Nephron (organoid): ENCODE results near the gene FTO.

Source experiments
- H3K27ac Mint-ChIP-seq, 3 experiments: 2 replicates each; pipeline ENCODE4 v1.8.0; 2020; ENCODE audit warnings: mixed read lengths in 3 of 3, mild to moderate bottlenecking in 2 of 3, moderate library complexity in 1 of 3
- H3K27me3 Mint-ChIP-seq: 2 replicates; pipeline ENCODE4 v1.8.0; 2021; ENCODE audit warnings: low read depth, mild to moderate bottlenecking, moderate library complexity, mixed read lengths
- H3K36me3 Mint-ChIP-seq: 2 replicates; pipeline ENCODE4 v1.8.0; 2020; ENCODE audit warnings: low read depth, mixed read lengths
- H3K4me1 Mint-ChIP-seq: 2 replicates; pipeline ENCODE4 v1.8.0; 2020; ENCODE audit warnings: mixed read lengths
- H3K4me3 Mint-ChIP-seq, 3 experiments: 2 replicates each; pipeline ENCODE4 v1.8.0; 2020; ENCODE audit warnings: mild to moderate bottlenecking in 3 of 3, mixed read lengths in 3 of 3, moderate library complexity in 2 of 3
- H3K9me3 Mint-ChIP-seq: 2 replicates; pipeline ENCODE4 v1.8.0; 2020; ENCODE audit warnings: mixed read lengths
- CTCF ChIP-seq, 3 experiments: fragments of 200-600 bp; sonication (generic); IDR thresholded peaks; one replicate each; pipeline ENCODE4 v1.5.0; 2021; ENCODE audit warnings: antibody characterized with exemption in 3 of 3; ENCODE audit not compliant: unreplicated experiment in 3 of 3

FTO gene

DNA sequence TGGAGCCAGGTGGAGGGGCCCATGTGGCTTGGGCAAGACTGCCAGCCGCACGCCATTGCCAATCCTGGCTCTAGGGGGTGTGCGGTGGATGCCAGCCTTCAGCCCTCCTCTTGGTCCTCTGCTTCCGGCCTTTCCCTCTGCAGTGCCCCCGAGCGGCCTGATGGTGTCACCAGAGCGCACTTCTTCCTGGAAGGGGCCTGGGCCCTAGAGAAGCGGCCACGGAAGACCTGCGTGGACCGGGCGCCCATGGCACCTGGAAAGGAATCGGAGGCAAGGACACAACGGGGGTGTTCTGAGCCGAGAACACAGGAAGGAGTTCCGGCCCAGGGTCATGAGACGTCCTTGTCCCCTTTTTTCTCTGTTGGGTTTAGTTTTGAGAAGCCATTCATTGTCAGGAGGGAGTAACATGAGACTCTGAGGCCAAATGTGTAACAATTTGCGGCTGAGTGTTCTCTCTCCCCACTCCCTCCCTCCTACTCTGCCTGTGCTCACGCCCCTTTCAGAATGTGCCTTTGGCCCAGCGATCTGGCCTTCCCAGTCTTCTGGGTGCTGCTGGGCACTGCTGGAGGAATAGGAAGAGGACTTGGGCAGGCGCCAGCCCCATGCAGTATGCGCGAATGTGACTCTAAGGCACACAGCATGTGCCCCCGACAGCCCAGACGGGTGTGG is 489.8 kb downstream of the FTO start:
- Mint-ChIP-seq H3K27ac (peak overlapping the region; percentile 23 to 76 (median 29)), H3K36me3 (no peaks in the 10 kb centered on the region)

DNA sequence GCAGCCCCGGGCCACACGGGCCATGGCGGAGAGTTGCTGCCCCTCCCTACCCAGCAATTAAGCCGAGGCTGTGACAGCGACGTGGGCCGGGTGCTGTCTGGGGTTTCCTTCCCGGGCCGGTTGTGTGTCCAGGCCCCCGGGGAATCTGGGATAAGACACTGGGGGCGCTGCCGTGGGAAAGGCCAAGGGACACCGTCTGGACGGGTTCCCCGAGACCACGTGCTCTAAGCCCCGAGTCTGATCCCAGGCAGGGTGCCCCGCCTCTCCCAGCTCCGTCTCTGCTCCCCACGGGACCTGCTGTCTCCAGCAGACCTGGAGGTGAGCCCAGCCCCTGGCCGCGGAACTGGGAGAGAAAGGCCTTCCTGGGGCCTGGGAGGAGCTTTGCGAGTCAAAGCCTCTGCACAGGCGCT is 490.4 kb downstream of the FTO start:
- Mint-ChIP-seq H3K27ac (peak overlapping the region in 1 of 3 experiments; percentile 76), H3K4me3 (no peak overlapping the region), H3K36me3 (no peaks in the 10 kb centered on the region), H3K27me3 (peaks cover 27% of the 10 kb centered on the region), H3K9me3 (peaks cover 6% of the 10 kb centered on the region), H3K4me1 (peaks cover 9% of the 10 kb centered on the region)
- TF ChIP-seq CTCF (IDR thresholded peaks at IDR 0.05; ENCODE audit: unreplicated experiment in 3 of 3), result no peak

More for the DNA sequence above, 489.8 kb downstream of the FTO start:
- peak; percentile 79 to 88 (median 81) for TF ChIP-seq CTCF (IDR thresholded peaks at IDR 0.05; ENCODE audit: unreplicated experiment in 3 of 3)
- H3K4me1 Mint-ChIP-seq, result peaks cover 5% of the 10 kb centered on the region
- peaks cover 6% of the 10 kb centered on the region for H3K9me3 Mint-ChIP-seq
- peaks cover 27% of the 10 kb centered on the region for H3K27me3 Mint-ChIP-seq
- H3K4me3 Mint-ChIP-seq, result peak overlapping the region; percentile 65 to 81 (median 76)

DNA sequence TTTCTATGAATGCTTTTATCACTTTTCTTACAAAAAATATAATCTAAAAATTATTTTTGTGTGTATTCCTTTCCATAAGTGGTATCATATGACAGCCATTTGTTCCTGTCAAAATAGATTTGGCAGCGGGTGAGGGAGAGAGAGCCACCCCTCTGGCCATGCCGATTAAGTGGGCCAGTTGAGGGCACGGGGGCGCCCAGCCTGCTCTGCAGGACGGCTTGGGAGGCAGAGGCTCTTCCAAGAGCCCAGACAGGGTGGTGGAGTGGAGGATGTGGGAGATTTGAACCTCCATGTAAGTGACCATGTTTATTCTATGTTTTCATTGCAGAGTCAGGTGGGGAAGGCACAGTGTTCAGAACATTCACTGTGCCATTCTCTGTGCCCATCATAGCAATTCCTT is 493.8 kb downstream of the FTO start:
- H3K9me3 Mint-ChIP-seq, result no peaks in the 10 kb centered on the region
- H3K27me3 Mint-ChIP-seq, result peaks cover 34% of the 10 kb centered on the region
- TF ChIP-seq CTCF (IDR thresholded peaks at IDR 0.05; ENCODE audit: unreplicated experiment in 3 of 3), result no peak
- no peaks in the 10 kb centered on the region for H3K36me3 Mint-ChIP-seq
- peaks cover 9% of the 10 kb centered on the region for H3K4me1 Mint-ChIP-seq
- H3K27ac Mint-ChIP-seq, result no peak overlapping the region
- no peak overlapping the region for H3K4me3 Mint-ChIP-seq

DNA sequence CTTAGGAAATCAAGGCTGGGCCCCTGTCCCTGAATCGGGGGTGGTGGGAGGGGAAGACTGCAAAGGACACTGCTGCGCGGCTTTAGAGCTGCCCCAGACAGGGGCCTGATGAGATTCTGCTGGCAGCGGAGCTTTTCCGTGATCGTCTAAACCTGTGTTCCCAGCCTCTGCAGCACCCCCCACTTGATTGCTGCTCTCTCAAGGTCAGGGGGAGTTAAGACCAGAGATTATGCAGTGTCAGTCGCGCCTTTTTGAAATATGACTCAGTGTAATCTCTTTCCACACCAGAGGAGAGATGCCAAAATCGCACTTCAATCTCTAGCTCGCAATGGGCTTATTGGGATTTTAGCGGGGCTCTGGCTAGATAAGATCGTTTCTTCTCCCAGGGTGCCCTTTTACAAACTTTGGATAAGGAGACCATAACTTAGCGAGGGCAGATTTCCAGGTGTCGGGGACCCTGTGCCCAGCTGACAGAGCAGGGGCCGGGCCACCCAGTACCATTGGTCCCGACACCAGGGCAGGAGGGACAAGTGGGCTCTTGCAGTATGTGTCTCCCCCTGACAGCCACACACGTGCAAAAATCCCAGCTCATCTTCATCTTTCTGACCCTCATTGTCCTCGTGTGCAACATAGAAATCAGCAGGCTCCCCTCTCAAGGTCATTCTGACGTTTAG is 495.7 kb downstream of the FTO start:
- H3K4me1 Mint-ChIP-seq, result peaks cover 4% of the 10 kb centered on the region
- no peaks in the 10 kb centered on the region for H3K36me3 Mint-ChIP-seq
- no peak for TF ChIP-seq CTCF (IDR thresholded peaks at IDR 0.05; ENCODE audit: unreplicated experiment in 3 of 3)
- H3K27ac Mint-ChIP-seq, result no peak overlapping the region
- H3K4me3 Mint-ChIP-seq, result no peak overlapping the region
- peaks cover 43% of the 10 kb centered on the region for H3K27me3 Mint-ChIP-seq
- H3K9me3 Mint-ChIP-seq, result no peaks in the 10 kb centered on the region

- Mint-ChIP-seq H3K27me3 (peaks cover 45% of the 10 kb centered on the region), H3K36me3 (no peaks in the 10 kb centered on the region), H3K27ac (no peak overlapping the region), H3K9me3 (no peaks in the 10 kb centered on the region), H3K4me1 (peaks cover 4% of the 10 kb centered on the region), H3K4me3 (no peak overlapping the region)
- TF ChIP-seq CTCF (IDR thresholded peaks at IDR 0.05; ENCODE audit: unreplicated experiment in 3 of 3), result no peak
Observed at GRCh38 chr16:54200161-54200534, 496.2 kb downstream of the FTO start.

DNA sequence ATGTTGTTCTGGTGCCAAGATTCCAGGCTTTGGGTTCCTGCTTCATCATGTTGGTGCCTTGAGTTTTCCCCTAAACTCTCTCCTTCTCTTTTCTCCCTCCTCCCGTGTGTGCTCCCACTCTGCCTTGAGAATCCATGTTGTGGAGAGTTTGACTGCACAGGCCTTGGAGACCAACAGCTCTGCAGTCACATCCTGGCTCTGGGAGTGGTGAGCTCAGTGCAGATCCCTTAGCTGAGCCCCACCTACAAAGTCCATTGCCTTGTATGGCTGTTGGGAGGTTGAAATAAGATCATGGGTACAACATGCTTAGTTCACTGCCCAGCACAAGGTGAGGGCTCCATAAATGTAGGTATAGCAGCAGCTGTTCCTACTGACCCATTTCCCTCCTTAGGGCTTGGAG is 496.8 kb downstream of the FTO start:
- peaks cover 4% of the 10 kb centered on the region for H3K4me1 Mint-ChIP-seq
- no peak for TF ChIP-seq CTCF (IDR thresholded peaks at IDR 0.05; ENCODE audit: unreplicated experiment in 3 of 3)
- H3K27me3 Mint-ChIP-seq, result peaks cover 50% of the 10 kb centered on the region
- H3K9me3 Mint-ChIP-seq, result no peaks in the 10 kb centered on the region
- no peak overlapping the region for H3K4me3 Mint-ChIP-seq
- no peak overlapping the region for H3K27ac Mint-ChIP-seq
- H3K36me3 Mint-ChIP-seq, result no peaks in the 10 kb centered on the region
